Osteocyte (in vitro differentiated cells): ENCODE results near the gene PSMB9. TPM values are rescaled to one million over a fixed set of nuclear protein-coding genes. Genes with fewer than 3 reads are reported as not detected.

ENCODE experiments used
- DNase-seq: peaks from one replicate; pipeline ENCODE4 v3.0.0; 2021; ENCODE audit warnings: mixed read lengths; ENCODE audit not compliant: unreplicated experiment; ENCODE audit errors: extremely low spot score
- H3K27ac Mint-ChIP-seq: one replicate; pipeline ENCODE4 v1.8.0; 2021; ENCODE audit warnings: mild to moderate bottlenecking, mixed read lengths; ENCODE audit not compliant: unreplicated experiment
- H3K27me3 Mint-ChIP-seq: one replicate; pipeline ENCODE4 v1.8.0; 2021; ENCODE audit warnings: mixed read lengths; ENCODE audit not compliant: unreplicated experiment
- H3K36me3 Mint-ChIP-seq: one replicate; pipeline ENCODE4 v1.8.0; 2021; ENCODE audit warnings: mixed read lengths; ENCODE audit not compliant: unreplicated experiment
- H3K4me1 Mint-ChIP-seq: one replicate; pipeline ENCODE4 v1.8.0; 2021; ENCODE audit warnings: mixed read lengths; ENCODE audit not compliant: unreplicated experiment
- H3K4me3 Mint-ChIP-seq: one replicate; pipeline ENCODE4 v1.8.0; 2021; ENCODE audit warnings: mild to moderate bottlenecking, moderate library complexity, mixed read lengths; ENCODE audit not compliant: unreplicated experiment
- H3K9me3 Mint-ChIP-seq: one replicate; pipeline ENCODE4 v1.8.0; 2021; ENCODE audit warnings: mixed read lengths; ENCODE audit not compliant: unreplicated experiment
- CTCF ChIP-seq: fragments of 200-600 bp; sonication (generic); IDR thresholded peaks from 2 replicates; pipeline ENCODE4 v1.5.0; 2021; ENCODE audit warnings: antibody characterized with exemption, mild to moderate bottlenecking, moderate library complexity
- total RNA-seq: library from RNA; stranded (reverse); gene quantifications from 2 replicates; pipeline ENCODE4 v1.2.1, GENCODE V29; 2021

Gene PSMB9
- total RNA-seq, 1 donor from 2014 or later = 20.8 TPM

- Mint-ChIP-seq H3K27me3 (peaks cover 20% of the 10 kb centered on the region), H3K36me3 (no peaks in the 10 kb centered on the region), H3K4me1 (peaks cover 24% of the 10 kb centered on the region), H3K4me3 (no peak overlapping the region), H3K27ac (no peak overlapping the region), H3K9me3 (no peaks in the 10 kb centered on the region)
- no peak for TF ChIP-seq CTCF
- no peak for DNase-seq
These were observed 34.6 kb downstream of the PSMB9 start for GRCh38 chr6:32888576-32888975.

GRCh38 chr6:32889533-32889932 is 35.5 kb downstream of the PSMB9 start:
- no peak overlapping the region for H3K27ac Mint-ChIP-seq
- no peaks in the 10 kb centered on the region for H3K9me3 Mint-ChIP-seq
- H3K4me1 Mint-ChIP-seq = peaks cover 22% of the 10 kb centered on the region
- DNase-seq = no peak
- H3K36me3 Mint-ChIP-seq = no peaks in the 10 kb centered on the region
- H3K27me3 Mint-ChIP-seq = peaks cover 11% of the 10 kb centered on the region
- H3K4me3 Mint-ChIP-seq = no peak overlapping the region
- TF ChIP-seq CTCF = no peak

- Mint-ChIP-seq H3K4me3 (no peak overlapping the region), H3K27ac (no peak overlapping the region), H3K9me3 (no peaks in the 10 kb centered on the region), H3K4me1 (peaks cover 32% of the 10 kb centered on the region), H3K36me3 (no peaks in the 10 kb centered on the region), H3K27me3 (peaks cover 8% of the 10 kb centered on the region)
- no peak for TF ChIP-seq CTCF
- DNase-seq = no peak
These were observed 36.8 kb downstream of the PSMB9 start for GRCh38 chr6:32890831-32891230.

GRCh38 chr6:32894085-32895005 is 40.4 kb downstream of the PSMB9 start:
- peaks cover 19% of the 10 kb centered on the region for H3K4me1 Mint-ChIP-seq
- TF ChIP-seq CTCF = peak; percentile 26
- no peaks in the 10 kb centered on the region for H3K9me3 Mint-ChIP-seq

GRCh38 chr6:32895006-32895345 is 41.0 kb downstream of the PSMB9 start:
- H3K4me1 Mint-ChIP-seq = peaks cover 15% of the 10 kb centered on the region
- H3K9me3 Mint-ChIP-seq = no peaks in the 10 kb centered on the region
- no peaks in the 10 kb centered on the region for H3K36me3 Mint-ChIP-seq
- peaks cover 4% of the 10 kb centered on the region for H3K27me3 Mint-ChIP-seq
- TF ChIP-seq CTCF = no peak
- H3K27ac Mint-ChIP-seq = peak overlapping the region; percentile 97
- peak overlapping the region; percentile 97 for H3K4me3 Mint-ChIP-seq
- DNase-seq = no peak

More at GRCh38 chr6:32894085-32895005, 40.4 kb downstream of the PSMB9 start:
- DNase-seq = peak; percentile 97
- no peaks in the 10 kb centered on the region for H3K36me3 Mint-ChIP-seq
- peak overlapping the region; percentile 97 for H3K4me3 Mint-ChIP-seq
- H3K27ac Mint-ChIP-seq = peak overlapping the region; percentile 97
- H3K27me3 Mint-ChIP-seq = peaks cover 6% of the 10 kb centered on the region
